HEK293T (cell line): Measurements from ENCODE around the gene C10orf105.

Experiments
- CTCF ChIA-PET: fragments of 350-600 bp; formaldehyde crosslinking; extraction: SDS; loops from one replicate; lab custom pipeline; 2021; ENCODE audit warnings: antibody characterized with exemption, inconsistent platforms; lab: Yijun Ruan, JAX
- POLR2A ChIA-PET: fragments of 350-600 bp; formaldehyde crosslinking; extraction: SDS; loops from one replicate; lab custom pipeline; 2020; ENCODE audit warnings: antibody characterized with exemption, inconsistent platforms; lab: Yijun Ruan, JAX
- DNase-seq: peaks from one replicate; pipeline ENCODE4 v3.0.0; 2012; ENCODE audit warnings: mixed read lengths; ENCODE audit errors: extremely low spot score
- ARNT ChIP-seq: fragments of 450-650 bp; IDR thresholded peaks from 2 replicates; pipeline ENCODE4 v1.6.1; 2017; ENCODE audit warnings: mild to moderate bottlenecking
- BHLHE40 ChIP-seq: fragments of 450-650 bp; IDR thresholded peaks from 2 replicates; pipeline ENCODE4 v1.6.1; 2016; ENCODE audit warnings: mild to moderate bottlenecking, moderate library complexity, borderline replicate concordance
- CTBP1 ChIP-seq: fragments of 450-650 bp; IDR thresholded peaks from 2 replicates; pipeline ENCODE4 v1.6.1; 2016; ENCODE audit warnings: borderline replicate concordance
- ELF4 ChIP-seq: fragments of 450-650 bp; IDR thresholded peaks from 2 replicates; pipeline ENCODE4 v1.6.1; 2017; ENCODE audit warnings: antibody characterized with exemption
- FOXA1 ChIP-seq: fragments of 450-650 bp; IDR thresholded peaks from 2 replicates; pipeline ENCODE4 v1.6.1; 2016; ENCODE audit warnings: mild to moderate bottlenecking
- FOXK2 ChIP-seq: fragments of 450-650 bp; IDR thresholded peaks from 2 replicates; pipeline ENCODE4 v1.6.1; 2016; ENCODE audit warnings: mild to moderate bottlenecking
- FOXM1 ChIP-seq: fragments of 450-650 bp; IDR thresholded peaks from 2 replicates; pipeline ENCODE4 v1.6.1; 2017; ENCODE audit warnings: mild to moderate bottlenecking, borderline replicate concordance
- HDGF ChIP-seq: fragments of 450-650 bp; IDR thresholded peaks from 2 replicates; pipeline ENCODE4 v1.6.1; 2017; ENCODE audit warnings: antibody characterized with exemption, borderline replicate concordance
- L3MBTL2 ChIP-seq: fragments of 450-650 bp; conservative IDR thresholded peaks from 2 replicates; pipeline ENCODE4 v1.6.1; 2016; ENCODE audit warnings: mild to moderate bottlenecking
- LEF1 ChIP-seq: fragments of 450-650 bp; IDR thresholded peaks from 2 replicates; pipeline ENCODE4 v1.6.1; 2017; ENCODE audit warnings: mild to moderate bottlenecking, borderline replicate concordance
- NFRKB ChIP-seq: fragments of 450-650 bp; IDR thresholded peaks from 2 replicates; pipeline ENCODE4 v1.6.1; 2016; ENCODE audit warnings: mild to moderate bottlenecking, moderate library complexity
- SP1 ChIP-seq: fragments of 450-650 bp; IDR thresholded peaks from 2 replicates; pipeline ENCODE4 v1.6.1; 2017
- SUZ12 ChIP-seq: fragments of 450-650 bp; IDR thresholded peaks from 2 replicates; pipeline ENCODE4 v1.6.1; 2016; ENCODE audit warnings: mild to moderate bottlenecking
- TARDBP ChIP-seq: fragments of 450-650 bp; IDR thresholded peaks from 2 replicates; pipeline ENCODE4 v1.6.1; 2016
- ZNF384 ChIP-seq: fragments of 450-650 bp; IDR thresholded peaks from 2 replicates; pipeline ENCODE4 v1.6.1; 2016
- TF ChIP-seq, protein P1 (sequence below): fragments of 450-650 bp; IDR thresholded peaks from 2 replicates; pipeline ENCODE4 v1.6.1; 2016

Gene C10orf105

DNA sequence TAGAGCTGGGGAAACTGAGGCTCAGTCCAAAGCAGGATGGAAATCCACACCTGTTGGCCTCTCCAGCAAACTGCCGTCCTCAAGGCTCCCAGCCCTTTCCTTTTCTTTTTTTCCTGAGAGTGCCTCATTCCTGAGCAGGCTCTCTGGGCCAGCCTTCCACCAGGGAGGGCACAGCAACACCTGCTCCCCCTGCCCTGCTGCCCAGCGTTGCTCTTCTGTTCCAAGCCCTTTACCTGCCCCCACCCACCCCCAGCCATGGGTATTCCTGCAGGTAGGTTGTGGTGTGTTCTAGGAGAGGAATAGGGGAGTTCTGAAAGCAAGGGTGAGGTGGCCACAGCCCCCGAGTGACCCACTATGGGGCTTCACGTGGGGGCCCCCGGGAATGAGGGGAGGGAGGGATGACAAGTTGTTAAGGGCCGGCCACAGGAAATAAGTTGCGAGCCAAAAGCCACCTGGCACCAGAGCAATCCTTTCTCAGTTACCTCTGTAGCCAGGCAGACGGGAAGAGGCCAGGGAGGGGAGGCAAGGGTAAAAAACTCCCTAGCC lies 34.5 kb upstream of the C10orf105 start:
- TF ChIP-seq NFRKB, result no peak
- TF ChIP-seq HDGF, result no peak
- TF ChIP-seq TARDBP, result no peak
- no peak for TF ChIP-seq FOXK2
- TF ChIP-seq CTBP1, result no peak
- TF ChIP-seq FOXM1, result no peak
- no peak for TF ChIP-seq L3MBTL2
- no peak for TF ChIP-seq ZNF384
- no peak for TF ChIP-seq ELF4
- no peak for TF ChIP-seq SUZ12
- no peak for TF ChIP-seq BHLHE40
- no peak for TF ChIP-seq LEF1
- TF ChIP-seq, protein P1, sequence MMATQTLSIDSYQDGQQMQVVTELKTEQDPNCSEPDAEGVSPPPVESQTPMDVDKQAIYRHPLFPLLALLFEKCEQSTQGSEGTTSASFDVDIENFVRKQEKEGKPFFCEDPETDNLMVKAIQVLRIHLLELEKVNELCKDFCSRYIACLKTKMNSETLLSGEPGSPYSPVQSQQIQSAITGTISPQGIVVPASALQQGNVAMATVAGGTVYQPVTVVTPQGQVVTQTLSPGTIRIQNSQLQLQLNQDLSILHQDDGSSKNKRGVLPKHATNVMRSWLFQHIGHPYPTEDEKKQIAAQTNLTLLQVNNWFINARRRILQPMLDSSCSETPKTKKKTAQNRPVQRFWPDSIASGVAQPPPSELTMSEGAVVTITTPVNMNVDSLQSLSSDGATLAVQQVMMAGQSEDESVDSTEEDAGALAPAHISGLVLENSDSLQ, result no peak
- TF ChIP-seq FOXA1, result no peak
- no peak for TF ChIP-seq SP1
- POLR2A ChIA-PET, result no interaction called here
- DNase-seq, result no peak
- CTCF ChIA-PET, result no interaction called here

DNA sequence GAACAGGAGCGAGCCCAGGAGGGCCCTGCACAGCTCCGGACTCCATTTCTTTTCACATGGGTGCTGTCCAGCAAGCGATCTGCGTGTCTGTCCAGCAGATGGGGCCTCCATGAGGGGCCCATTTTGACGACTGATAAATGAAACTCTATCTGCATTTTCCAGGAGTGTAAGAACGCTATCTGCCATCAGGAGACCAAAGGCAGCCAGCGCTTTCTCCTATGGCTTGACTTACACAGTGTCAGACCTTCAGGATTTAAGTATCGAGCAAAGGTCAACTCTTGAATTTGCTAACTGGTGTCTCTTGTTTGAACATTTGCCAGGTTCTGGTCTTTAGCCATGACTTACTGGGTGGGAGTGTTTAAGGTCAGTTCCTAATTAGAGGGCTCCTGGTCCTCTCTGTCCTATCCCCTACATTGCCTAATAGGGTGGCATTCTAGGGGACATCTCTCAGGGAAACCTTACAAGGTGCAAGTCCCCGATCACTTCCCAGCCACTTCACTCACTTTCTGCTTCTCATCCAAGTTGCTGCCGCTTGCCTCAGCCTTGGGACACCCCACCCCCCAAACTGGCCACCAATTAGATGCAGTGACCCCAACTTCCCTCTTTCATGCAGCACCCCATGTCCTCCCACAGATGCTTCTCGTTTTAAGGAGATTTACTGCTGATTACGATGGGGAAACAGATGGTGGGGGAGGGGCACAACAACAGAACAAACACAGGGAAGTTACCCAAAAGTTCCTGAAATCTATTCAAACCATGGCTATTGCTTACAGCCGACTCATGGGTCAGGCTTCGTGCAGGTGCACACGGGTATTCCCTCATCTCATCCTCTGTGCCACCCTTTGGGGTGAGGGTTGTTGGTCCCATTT lies 33.7 kb upstream of the C10orf105 start:
- CTCF ChIA-PET, result no interaction called here
- TF ChIP-seq L3MBTL2 (no peak), HDGF (no peak), CTBP1 (no peak), LEF1 (no peak), SUZ12 (no peak), ZNF384 (no peak), FOXM1 (no peak), ARNT (no peak), NFRKB (no peak), SP1 (no peak), FOXA1 (no peak), FOXK2 (no peak), TARDBP (no peak), BHLHE40 (no peak), ELF4 (no peak)
- TF ChIP-seq, protein P1, result no peak
- DNase-seq, result no peak
- POLR2A ChIA-PET, result interaction anchor here (0.9 kb wide), 1 partner anchor 13 kb away, joined by 3 read pairs; no protein-coding TSS in a partner anchor

DNA sequence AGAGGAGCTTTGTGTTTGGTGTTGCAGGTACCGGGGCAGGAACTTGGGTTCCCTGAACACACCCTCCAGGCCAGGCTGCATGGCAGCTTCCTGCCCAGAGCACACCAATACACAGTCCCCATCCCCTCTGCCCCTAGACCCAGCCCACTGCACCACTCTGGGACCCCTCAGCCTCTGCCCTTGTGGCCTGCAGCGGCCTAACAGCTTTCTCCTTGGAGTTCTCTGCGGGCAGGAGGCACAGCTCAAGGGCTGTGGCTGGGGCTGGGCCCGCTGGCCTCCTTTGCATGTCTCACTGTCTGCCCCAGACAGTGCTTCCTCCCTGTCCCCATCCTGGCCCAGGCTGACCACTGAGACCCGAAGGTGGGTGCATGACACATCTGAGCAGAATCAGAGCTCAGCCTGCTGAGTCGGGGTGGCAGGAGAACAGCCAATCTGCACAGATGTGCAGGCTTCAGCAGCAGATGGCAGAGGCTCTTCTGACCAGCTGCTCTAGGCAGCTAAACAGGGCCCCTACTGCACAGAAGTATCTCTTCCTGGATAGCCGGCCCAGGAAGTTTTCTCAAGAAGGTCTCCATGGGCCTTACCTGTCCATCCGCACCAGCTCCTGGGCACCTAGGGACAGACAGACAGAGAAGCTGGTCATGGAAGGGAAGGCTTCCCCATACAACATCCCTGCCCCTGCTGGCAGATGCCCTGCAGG lies 33.0 kb upstream of the C10orf105 start:
- DNase-seq, result no peak
- no peak for TF ChIP-seq ELF4
- no peak for TF ChIP-seq FOXM1
- no peak for TF ChIP-seq TARDBP
- no peak for TF ChIP-seq FOXK2
- no peak for TF ChIP-seq ZNF384
- TF ChIP-seq FOXA1, result no peak
- no peak for TF ChIP-seq HDGF
- no peak for TF ChIP-seq CTBP1
- no peak for TF ChIP-seq ARNT
- no peak for TF ChIP-seq NFRKB
- no peak for TF ChIP-seq LEF1
- no peak for TF ChIP-seq SP1
- no peak for TF ChIP-seq L3MBTL2
- no peak for TF ChIP-seq SUZ12
- TF ChIP-seq, protein P1, result no peak
- no peak for TF ChIP-seq BHLHE40
- POLR2A ChIA-PET, result interaction anchor here (0.9 kb wide), 1 partner anchor 12 kb away, joined by 3 read pairs; no protein-coding TSS in a partner anchor
- CTCF ChIA-PET, result no interaction called here

DNA sequence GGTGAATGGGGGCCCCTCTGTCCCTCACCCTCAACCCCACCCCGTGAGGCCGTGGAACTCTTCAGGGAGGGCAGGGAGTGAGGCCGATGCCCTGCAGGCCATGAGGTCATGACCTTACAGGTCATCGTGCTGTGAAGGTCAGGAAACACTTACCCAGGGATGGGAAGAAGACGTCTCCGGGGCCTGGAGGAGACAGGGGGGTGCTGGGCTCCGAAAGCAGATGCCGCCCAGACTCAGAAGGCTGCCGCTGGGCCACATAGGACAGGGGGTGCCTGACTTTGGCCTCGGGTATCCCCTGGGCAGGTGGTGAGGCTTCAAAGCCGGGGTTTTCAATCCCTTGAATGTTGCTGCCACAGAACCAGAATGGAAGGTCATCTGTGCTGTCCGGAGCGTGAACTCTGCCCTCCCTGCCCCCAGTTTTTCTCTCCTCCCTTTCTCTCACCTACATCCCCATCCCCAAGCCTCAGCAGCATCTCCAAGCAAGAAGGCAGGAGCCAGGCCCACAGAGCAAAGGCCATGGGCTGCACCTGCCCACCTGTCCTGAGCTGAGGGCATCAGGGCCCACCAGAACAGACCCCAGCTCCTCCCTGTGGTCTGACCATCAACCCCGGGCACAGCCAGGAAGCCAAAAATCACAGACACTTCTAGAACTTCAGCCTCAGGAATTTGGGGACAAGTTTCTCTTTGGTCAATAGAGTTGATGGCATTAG lies 32.1 kb upstream of the C10orf105 start:
- TF ChIP-seq BHLHE40 (no peak), CTBP1 (no peak), FOXK2 (no peak), FOXA1 (no peak), TARDBP (no peak), NFRKB (no peak), LEF1 (no peak), HDGF (no peak), ELF4 (no peak), ZNF384 (no peak)
- ChIA-PET POLR2A (no interaction called here), CTCF (interaction anchor here (1.2 kb wide), 1 partner anchor 13 kb away, joined by 3 read pairs; no protein-coding TSS in a partner anchor)
- DNase-seq, result no peak

DNA sequence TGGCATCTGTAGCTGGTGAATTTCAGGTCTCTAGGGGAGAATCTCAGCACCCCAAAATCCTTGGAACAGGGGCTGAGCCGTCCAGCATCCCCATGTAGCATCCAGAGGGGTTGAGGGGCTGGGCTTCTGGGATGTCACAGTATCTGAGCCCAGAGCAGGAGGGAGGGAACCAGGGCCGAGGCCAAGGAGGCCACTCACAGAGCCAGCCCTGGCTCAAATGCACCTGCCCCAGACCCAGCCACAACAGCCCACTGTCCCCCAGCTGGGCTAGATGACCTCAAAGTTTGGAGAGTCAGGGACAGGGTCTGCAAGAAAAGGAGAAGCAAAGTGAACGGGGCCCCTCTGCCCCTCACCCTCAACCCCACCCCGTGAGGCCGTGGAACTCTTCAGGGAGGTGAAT lies 31.4 kb upstream of the C10orf105 start:
- ChIA-PET CTCF (interaction anchor here (1.2 kb wide), 1 partner anchor 13 kb away, joined by 3 read pairs; no protein-coding TSS in a partner anchor), POLR2A (no interaction called here)
- no peak for DNase-seq
- TF ChIP-seq BHLHE40, result no peak
- TF ChIP-seq SUZ12, result no peak
- TF ChIP-seq ZNF384, result no peak
- TF ChIP-seq, protein P1, result no peak
- TF ChIP-seq FOXM1, result no peak
- TF ChIP-seq TARDBP, result no peak
- TF ChIP-seq ARNT, result no peak
- TF ChIP-seq NFRKB, result no peak
- TF ChIP-seq ELF4, result no peak
- no peak for TF ChIP-seq FOXK2
- no peak for TF ChIP-seq HDGF
